GM19238 (cell line): ENCODE data around the gene CTDNEP1.

Experiments used
- DNase-seq: peaks from one replicate; pipeline ENCODE4 v3.0.0; 2011; ENCODE audit warnings: low spot score; ENCODE audit not compliant: insufficient read length

The CTDNEP1 gene

DNA sequence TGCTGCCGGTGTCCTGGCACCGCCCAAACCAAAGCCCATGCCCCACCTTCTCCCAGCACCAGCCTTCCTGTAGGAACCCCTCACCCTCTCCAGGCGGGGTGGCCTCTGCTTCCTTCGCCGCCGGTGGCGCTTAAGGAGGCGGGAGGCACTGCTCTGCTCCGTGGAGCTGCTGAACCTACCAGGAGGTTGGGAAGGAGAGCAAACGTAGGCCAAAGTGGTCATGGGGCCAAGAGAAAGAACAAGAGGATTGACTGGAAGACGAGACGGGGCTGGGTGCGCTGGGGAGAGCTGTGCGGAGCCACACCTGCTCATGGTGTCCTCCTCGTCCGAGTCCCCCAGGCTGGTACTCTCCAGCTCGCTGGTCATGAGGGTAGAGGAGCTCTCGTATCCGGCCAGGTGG, 22.0 kb downstream of the CTDNEP1 start:
- DNase-seq: no peak

DNA sequence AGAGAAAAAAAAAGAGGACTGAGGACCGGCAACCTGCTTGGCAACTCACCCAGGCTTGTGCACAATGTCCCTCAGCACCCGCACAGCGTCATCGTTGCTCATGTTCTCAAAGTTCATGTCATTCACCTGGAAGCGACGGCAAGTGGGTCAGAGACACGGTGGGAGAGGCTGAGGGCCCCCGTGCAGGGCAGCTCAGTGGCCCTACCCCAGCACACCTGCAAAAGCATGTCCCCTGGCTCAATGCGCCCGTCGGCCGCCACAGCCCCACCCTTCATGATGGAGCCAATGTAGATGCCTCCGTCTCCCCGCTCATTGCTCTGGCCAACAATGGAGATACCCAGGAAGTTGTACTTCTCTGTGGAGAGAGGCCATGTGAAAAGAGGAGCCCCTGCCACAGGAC, 22.6 kb downstream of the CTDNEP1 start:
- DNase-seq: no peak

DNA sequence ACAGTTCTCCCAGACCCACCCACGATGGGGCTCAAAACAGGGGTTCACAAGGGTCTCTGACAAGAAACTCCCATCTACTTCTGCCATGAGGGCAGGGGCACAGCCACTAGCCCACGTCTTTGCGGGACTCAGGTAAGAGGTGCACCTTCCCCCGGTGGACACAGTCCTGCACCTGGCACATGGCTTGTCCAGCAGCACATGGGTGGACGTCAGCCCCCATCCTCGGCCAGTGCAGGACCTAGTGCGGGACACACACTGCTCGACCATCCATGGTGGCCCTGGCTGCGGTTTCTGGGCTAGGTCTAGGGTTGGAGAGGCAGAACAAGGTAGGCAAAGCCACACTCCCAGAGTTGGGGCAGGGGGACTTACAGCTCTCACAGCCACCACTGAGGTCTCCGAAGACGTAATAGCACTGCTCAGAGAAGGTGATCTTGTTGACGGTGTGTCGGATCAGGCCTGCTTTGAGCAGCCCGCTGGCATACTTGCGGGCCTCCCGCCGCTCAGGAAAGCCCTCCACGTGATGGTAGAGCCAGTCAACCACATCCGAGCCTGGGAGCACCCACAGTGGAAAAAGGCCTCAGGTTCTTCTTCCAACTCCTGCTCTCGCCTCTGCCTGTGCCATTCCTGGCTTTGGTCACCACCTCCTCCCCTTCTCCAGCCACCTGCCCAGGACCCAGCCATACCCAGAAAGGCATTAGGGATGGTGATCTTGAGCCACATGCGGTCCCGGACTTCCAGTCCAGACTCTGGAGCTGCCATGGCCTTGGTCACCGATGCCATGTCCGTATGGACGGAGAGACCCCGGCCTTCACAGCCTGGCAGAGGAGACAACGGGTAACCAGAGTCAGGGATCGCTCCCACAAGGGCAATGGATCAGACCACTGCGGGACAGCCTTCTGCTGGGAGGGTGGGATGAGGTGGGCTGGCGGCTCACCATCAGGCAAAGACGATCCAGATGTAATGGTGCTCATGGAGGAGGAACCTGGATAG, 24.5 kb downstream of the CTDNEP1 start:
- no peak for DNase-seq

DNA sequence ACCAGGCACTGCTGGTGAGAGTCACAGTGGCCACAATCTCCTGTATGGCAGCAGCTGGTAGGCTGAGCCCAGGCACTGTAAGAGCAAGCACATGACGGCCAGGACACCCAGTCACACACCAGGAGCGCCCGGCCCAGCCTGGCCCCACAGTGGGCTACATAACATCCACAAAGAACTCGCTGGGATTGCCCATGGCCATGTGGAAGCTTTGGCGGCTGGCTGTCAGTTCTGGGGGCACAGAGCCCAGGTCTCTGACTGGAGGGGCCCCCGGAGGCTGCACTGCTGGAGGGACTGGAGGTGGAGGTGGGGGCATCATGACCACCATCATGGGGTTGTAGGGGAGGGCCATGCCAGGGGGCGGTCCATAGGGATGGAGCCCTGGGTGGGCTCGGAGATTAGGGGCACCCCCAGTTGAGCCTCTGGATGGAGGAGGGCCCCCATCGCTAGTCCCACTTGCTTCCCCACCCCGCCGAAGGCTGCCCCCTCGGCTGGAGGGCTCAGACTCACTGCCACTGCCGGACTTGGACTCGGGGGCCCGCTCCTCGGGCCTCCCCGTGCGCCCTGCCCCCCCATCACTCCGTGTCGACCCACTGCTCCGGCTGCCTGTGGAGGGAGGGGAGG, 25.7 kb downstream of the CTDNEP1 start:
- no peak for DNase-seq

DNA sequence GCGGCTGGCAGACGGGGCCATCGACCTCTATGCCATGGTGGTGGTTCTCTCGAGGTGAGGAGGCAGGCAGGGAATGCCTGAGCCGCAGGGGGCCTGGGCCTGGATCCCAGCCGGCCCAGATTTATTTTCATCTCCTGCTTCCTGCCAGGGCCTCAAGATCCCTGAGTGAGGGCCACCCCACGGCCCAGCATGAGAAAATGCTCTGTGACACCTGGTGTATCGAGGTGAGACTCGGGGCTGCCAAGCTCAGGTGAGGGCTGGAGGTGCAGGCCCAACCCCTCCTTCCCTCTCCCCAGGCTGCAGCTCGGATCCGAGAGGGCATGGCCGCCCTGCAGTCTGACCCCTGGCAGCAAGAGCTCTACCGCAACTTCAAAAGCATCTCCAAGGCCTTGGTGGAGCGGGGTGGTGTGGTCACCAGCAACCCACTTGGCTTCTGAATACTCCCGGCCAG, 26.8 kb downstream of the CTDNEP1 start:
- DNase-seq: no peak

DNA sequence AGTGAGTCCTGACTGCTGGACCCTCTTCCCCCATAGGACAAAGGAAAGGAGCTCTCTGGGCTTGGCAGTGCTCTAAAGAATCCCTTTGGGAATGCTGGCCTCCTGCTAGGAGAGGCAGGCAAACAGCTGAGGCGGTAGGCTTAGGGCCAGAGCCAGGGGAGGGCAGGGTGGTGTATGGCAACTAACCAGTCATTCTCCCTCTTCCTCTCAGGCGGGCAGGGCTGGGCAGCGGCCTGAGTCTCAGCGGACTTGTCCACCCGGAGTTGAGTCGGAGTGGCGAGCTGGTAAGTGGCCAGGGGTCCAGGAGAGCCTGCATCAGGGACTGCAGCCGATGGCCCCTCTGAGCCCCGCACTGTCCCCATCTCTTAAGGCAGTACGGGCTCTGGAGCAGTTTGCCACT, 27.4 kb downstream of the CTDNEP1 start:
- DNase-seq: no peak

DNA sequence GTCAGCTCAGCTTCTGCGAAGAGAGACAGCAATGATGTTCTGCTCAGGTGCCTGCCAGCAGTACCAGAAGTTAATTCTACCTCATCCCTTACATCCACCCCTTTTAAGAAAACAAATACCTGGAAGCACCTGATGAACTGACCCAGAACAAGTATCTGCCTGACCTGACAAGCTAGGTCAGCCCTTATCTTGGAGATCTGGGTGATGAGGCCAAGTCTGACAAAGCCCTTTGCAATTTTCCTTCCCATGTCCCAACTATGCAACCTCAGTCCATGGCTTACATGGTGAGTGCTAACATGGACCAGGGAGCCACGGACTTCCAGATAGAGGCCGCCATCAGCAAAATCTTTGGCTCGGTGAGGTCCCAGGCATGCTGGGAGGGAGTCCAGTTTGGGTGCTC, 28.2 kb downstream of the CTDNEP1 start:
- DNase-seq: no peak

DNA sequence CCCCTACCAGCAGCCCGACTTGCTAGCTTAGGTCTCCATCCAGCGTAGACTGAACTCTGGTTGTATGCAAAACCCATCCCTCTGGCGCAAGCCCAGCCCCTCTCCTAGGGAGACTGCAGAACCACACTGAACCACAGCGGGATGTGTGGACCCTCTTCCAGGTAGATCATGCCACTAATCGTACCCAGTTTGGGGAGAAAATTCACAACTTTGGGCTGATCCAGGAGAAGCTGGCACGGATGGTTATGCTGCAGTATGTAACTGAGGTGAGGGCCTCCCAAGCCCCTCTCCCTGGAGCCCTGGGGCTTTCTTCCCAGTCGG, 28.6 kb downstream of the CTDNEP1 start:
- no peak for DNase-seq

DNA sequence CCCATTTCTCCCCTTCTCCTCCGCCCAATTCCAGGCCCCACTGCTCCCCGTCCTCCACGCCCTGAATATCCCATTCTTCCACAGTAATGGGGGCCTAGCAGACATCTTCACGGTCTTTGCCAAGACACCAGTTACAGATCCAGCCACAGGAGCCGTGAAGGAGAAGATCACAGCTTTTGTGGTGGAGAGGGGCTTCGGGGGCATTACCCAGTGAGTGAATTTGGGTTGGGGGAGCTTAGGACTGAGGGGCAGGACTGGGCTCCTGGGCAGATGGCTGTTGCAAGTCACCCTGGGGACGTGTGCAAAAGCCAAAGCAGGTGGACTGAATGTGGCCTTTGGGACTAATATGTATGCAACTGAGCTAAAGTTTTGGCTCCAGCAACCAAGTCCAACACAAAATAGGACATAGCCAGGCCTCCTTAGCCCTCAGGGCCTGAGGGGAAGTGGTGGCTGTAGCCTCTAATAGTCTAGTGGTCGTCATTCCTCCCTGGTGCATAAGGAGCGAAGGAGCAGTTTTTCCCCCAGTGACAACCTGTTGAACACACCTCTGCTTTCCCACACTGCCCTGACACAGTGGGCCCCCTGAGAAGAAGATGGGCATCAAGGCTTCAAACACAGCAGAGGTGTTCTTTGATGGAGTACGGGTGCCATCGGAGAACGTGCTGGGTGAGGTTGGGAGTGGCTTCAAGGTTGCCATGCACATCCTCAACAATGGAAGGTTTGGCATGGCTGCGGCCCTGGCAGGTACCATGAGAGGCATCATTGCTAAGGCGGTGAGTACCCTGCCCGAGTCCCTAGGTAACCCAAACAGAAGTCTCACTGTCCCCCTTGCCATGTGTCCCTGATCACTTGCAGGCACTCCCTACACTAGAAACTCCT, 29.2 kb downstream of the CTDNEP1 start:
- no peak for DNase-seq

DNA sequence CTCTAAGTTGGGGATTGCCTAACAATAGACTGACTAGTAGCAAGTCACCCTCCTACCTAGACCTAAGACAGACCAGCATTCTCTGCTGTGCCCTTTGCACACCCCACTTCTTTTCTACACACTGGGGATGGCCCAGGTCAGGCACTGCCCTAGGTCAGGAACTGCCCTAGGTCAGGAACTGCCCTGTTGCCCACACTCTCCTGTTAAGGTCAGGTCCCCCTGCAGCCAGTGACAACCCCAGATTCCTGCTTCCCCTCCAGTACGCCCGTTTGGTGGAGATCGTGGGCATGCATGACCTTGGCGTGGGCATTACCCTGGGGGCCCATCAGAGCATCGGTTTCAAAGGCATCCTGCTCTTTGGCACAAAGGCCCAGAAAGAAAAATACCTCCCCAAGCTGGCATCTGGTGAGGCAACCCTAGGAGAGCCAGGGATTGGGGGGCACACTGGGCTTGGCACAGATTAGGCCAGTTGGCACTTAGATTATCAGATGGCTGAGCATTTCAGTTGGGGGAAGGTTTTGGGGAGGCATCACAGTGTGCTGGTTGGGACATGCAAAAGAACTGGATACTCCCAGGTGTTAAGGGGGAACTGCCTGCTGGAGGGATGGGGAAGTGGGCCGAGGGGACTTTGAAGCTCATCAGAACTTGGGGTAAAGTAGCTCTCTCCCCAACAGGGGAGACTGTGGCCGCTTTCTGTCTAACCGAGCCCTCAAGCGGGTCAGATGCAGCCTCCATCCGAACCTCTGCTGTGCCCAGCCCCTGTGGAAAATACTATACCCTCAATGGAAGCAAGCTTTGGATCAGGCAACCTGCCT, 30.0 kb downstream of the CTDNEP1 start:
- DNase-seq: no peak

DNA sequence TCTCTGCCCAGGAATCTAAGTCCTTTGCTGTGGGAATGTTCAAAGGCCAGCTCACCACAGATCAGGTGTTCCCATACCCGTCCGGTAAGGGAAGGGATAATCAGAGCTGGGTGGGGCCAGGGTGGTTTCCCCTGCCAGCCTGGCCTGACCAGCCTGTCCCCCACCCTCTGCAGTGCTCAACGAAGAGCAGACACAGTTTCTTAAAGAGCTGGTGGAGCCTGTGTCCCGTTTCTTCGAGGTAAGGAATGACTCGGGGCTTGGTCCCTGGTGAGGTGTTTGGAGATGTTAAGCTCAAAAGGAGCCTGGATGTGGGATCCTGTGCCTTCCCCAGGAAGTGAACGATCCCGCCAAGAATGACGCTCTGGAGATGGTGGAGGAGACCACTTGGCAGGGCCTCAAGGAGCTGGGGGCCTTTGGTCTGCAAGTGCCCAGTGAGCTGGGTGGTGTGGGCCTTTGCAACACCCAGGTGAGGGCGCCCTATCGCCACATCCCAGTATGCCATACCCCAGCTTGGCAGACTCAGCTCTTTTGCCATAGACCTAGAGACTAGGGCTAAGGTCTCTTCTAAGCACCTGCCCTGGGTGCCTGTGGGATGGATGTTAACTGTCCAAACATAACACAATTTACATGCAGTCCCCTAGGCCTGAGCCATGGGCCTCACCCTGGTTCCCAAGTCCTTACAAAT, 30.8 kb downstream of the CTDNEP1 start:
- DNase-seq: peak; percentile 70

DNA sequence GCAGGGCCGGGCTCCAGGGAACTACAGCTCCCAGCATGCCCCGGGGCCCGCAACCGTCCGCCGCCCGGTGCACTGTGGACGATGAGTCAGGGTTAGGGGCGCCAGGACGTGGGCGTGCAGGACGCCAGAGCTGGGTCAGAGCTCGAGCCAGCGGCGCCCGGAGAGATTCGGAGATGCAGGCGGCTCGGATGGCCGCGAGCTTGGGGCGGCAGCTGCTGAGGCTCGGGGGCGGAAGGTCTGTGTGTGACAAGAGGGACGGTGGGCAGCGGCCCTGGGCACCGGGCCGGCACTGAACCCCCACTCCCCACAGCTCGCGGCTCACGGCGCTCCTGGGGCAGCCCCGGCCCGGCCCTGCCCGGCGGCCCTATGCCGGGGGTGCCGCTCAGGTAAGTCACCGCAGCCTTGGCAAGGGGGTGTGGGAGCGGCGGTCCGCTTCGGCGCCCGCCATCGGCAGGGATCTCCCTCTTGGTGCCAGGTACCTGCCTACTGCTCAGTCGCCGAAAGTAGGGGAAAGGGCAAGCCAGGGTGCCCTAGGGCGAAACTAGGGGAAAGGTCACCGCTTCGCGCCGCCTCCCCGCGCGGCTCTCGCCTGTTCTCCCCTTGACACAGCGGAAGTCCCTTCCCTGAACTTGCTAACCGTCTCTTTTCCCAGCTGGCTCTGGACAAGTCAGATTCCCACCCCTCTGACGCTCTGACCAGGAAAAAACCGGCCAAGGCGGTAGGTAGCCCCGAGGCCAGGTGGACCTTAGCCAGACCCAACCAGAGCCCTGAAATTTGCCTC, 31.5 kb downstream of the CTDNEP1 start, which contains the start of the genes ACADVL and DLG4:
Gene ACADVL, plus strand, starts transcription at position 127 of the 781 bp plus-strand sequence. Its CDS starts 47 bp downstream, at position 174.
Gene DLG4, minus strand, starts transcription at position 25 of the 781 bp plus-strand sequence.
- DNase-seq: peak; percentile 80

DNA sequence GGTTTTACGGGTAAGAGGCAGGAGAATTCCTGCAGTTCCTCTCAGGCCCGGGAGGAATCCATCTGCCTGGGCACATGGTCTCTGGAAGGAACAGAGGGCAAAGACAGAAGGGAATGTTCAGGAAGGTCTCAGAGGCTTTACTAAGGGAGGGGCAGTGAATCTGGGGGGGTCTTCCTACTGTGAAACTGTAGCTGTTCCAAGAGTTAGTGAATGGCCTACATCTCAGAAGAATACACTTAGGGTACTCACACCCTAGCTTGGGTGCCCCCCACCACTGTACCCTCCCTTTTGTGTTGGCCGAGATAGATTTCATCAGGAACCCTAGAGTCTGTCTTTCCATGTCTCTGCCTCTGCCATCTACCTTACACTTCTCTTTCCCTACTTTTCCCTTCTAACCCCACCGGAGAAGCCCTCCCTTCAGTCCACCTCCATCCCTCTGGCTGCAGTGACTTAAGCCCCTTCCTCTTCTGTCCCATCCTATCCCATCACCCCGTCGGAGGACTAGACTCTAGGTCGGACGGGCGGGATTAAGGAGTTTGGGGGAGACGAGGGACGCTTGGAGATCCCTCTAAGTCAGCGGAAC, 32.2 kb downstream of the CTDNEP1 start:
- no peak for DNase-seq

DNA sequence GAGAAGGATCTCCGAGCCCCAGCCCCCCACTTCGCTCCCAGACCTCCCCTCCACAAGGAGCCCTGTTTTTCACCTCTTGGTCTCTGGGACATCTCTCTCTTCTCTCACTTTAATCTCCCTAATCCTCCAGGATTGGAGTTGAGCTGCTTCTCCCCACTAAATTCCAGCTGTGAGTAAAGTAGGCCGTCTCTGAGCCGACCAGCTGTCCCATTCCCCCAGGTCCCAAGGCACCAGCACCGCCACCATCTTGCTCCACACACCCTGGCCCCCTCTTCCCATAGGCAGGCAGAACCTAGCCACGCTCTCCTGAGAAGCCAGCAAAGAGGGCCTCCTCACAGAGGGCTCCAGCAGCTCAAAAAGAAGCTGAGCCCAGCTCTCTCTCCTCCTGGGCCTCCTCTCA, 32.8 kb downstream of the CTDNEP1 start:
- no peak for DNase-seq

DNA sequence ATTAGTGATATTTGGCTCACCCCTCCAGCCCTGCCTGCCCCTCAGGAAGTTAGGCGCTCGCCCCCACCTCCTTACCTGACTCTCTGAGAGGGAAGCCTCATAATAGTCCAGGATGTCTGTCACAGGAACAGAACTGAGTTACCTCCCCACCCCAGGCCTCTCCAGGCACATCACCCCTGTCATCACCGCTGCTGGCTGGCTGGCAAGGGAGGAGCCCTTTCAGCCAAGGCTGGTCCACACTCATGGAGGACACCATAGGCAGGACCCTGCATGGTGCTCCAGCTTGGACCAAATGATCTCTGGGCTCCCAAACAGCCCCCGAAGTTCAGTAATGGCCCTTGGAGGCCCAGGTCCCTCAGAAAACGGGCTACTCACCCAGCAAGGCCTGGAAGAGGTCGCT, 33.4 kb downstream of the CTDNEP1 start:
- DNase-seq: no peak

DNA sequence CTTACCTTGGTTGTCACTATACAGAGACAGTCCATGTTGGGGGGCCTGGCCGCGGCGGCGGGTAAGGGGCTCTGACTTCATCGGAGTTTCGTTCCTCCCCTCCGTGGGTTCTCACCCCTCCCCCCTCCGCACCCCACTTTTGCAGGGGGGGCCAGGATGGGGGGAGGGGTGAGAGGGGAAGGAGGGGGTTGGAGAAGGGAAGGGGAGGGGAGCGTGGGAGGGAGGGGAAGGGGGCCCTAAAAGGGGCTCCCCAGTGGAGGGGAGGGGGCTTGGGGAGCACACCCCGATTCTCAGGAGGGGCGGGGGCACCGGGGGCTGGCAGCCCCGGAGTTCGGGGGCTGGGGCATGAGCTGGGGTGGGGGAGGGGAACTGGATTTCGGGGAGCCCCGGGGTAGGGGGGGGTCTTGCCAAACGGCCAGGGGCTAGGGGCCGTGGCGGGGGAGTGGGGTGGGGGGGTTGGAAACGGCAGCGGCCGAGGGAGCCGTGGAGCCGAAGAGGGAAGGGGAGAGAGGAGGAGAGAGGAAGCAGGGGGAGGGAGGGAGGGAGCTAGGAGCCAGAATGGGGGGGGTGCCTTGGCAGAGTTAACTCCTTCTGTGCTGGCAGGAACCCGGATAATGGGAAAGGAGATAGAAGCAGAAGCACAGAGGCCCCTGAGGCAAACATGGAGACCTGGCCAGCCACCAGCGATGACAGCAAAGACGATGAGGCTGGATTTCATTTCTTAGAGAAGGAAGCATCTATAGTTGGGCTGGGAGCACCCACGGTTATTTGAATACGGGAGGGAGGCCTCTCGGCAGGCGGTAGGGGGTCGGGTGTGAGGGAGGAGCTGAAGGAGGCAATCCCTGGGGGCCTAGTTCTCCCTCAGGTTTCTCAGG, 34.2 kb downstream of the CTDNEP1 start:
- no peak for DNase-seq

DNA sequence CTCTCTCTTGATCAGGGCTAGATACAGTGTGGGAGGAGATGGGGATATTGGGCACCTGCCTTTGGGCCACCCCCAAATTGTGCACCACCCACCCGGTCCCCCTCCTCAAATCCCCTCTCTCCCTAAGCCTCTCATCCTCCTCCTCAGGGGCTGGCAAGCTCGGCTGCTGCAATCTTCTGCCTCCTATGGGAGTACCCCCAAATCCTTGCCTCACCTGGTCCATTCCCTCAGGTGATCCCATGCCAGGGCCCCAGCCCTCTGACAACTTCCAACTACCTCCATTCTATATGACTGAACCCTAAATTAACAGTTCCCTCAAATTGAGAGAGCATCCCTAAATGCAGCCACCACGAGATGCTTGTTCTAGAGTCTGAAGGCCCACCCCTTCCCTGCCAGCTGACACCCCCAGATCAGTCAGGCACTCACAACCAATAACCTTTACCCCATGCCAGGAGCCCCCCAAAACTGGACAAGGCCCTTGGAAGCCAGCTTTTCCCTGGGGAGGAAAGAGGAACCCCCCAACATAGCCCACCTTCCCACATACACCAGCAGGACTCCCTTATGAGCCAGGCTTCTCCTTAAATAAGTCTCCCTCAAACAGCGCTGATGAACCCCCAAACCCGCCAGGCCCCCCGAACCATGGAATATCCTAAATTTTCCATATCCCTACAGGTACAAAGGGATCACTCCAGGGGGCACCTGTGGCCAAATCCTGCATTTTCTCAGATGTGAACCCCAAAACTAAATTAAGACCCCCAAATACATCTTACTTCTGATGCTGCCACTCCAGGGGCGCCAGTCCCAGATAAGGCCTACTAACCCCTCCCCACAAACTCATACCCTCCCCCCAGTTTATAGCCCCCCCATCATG, 35.1 kb downstream of the CTDNEP1 start:
- DNase-seq: no peak
